ENCODE measurements around the gene GALNT14. TPM values are rescaled to one million over a fixed set of nuclear protein-coding genes. Genes with fewer than 3 reads are reported as not detected.

GALNT14 gene
- total RNA-seq, 1 donor from 2014 or later, result 1.7 TPM

GRCh38 chr2:31112544-31112943 lies 25.7 kb downstream of the GALNT14 start:
- peaks cover 40% of the 10 kb centered on the region for H3K27me3 Mint-ChIP-seq (ENCODE audit: low read depth)
- H3K4me1 Mint-ChIP-seq, result no peaks in the 10 kb centered on the region

GRCh38 chr2:31110998-31111397 lies 27.2 kb downstream of the GALNT14 start:
- H3K4me3 Mint-ChIP-seq, result no peak overlapping the region
- H3K27me3 Mint-ChIP-seq (ENCODE audit: low read depth), result peaks cover 50% of the 10 kb centered on the region
- H3K27ac Mint-ChIP-seq, result no peak overlapping the region
- DNase-seq (ENCODE audit: low spot score in 2 of 2, unreplicated experiment in 2 of 2), result no peak
- no peaks in the 10 kb centered on the region for H3K4me1 Mint-ChIP-seq
- no peaks in the 10 kb centered on the region for H3K36me3 Mint-ChIP-seq
- no peak for TF ChIP-seq CTCF (IDR thresholded peaks at IDR 0.05; ENCODE audit: unreplicated experiment)
- peaks cover 9% of the 10 kb centered on the region for H3K9me3 Mint-ChIP-seq

More at GRCh38 chr2:31112544-31112943, 25.7 kb downstream of the GALNT14 start:
- no peak for TF ChIP-seq CTCF (IDR thresholded peaks at IDR 0.05; ENCODE audit: unreplicated experiment)
- no peak overlapping the region for H3K27ac Mint-ChIP-seq
- H3K4me3 Mint-ChIP-seq, result no peak overlapping the region
- peaks cover 9% of the 10 kb centered on the region for H3K9me3 Mint-ChIP-seq
- no peaks in the 10 kb centered on the region for H3K36me3 Mint-ChIP-seq
- no peak for DNase-seq (ENCODE audit: low spot score in 2 of 2, unreplicated experiment in 2 of 2)

GRCh38 chr2:31110431-31110830 lies 27.8 kb downstream of the GALNT14 start:
- Mint-ChIP-seq H3K36me3 (no peaks in the 10 kb centered on the region), H3K9me3 (peaks cover 9% of the 10 kb centered on the region), H3K27me3 (ENCODE audit: low read depth) (peaks cover 51% of the 10 kb centered on the region), H3K27ac (no peak overlapping the region), H3K4me3 (no peak overlapping the region), H3K4me1 (no peaks in the 10 kb centered on the region)
- DNase-seq (ENCODE audit: low spot score in 2 of 2, unreplicated experiment in 2 of 2), result no peak
- TF ChIP-seq CTCF (IDR thresholded peaks at IDR 0.05; ENCODE audit: unreplicated experiment), result no peak

- Mint-ChIP-seq H3K27ac (no peak overlapping the region), H3K4me1 (no peaks in the 10 kb centered on the region), H3K9me3 (peaks cover 9% of the 10 kb centered on the region), H3K36me3 (no peaks in the 10 kb centered on the region), H3K27me3 (ENCODE audit: low read depth) (peaks cover 57% of the 10 kb centered on the region), H3K4me3 (no peak overlapping the region)
- TF ChIP-seq CTCF (IDR thresholded peaks at IDR 0.05; ENCODE audit: unreplicated experiment), result no peak
- no peak for DNase-seq (ENCODE audit: low spot score in 2 of 2, unreplicated experiment in 2 of 2)
These were observed 28.5 kb downstream of the GALNT14 start for GRCh38 chr2:31109633-31110192.

- Mint-ChIP-seq H3K27ac (no peak overlapping the region), H3K27me3 (ENCODE audit: low read depth) (peaks cover 60% of the 10 kb centered on the region), H3K9me3 (peaks cover under 1% of the 10 kb centered on the region), H3K4me1 (no peaks in the 10 kb centered on the region), H3K4me3 (no peak overlapping the region), H3K36me3 (no peaks in the 10 kb centered on the region)
- no peak for DNase-seq (ENCODE audit: low spot score in 2 of 2, unreplicated experiment in 2 of 2)
- no peak for TF ChIP-seq CTCF (IDR thresholded peaks at IDR 0.05; ENCODE audit: unreplicated experiment)
These were observed 29.5 kb downstream of the GALNT14 start for GRCh38 chr2:31108561-31109286.

Data from mesothelial cell of epicardium (in vitro differentiated cells).